ENCODE data around the gene DNAJC11.

- TF ChIP-seq CTCF (IDR thresholded peaks at IDR 0.05): no peak
- no peak for TF ChIP-seq POLR2A (IDR thresholded peaks at IDR 0.05)
These were observed 25.7 kb downstream of the DNAJC11 start for GRCh38 chr1:6675941-6676340.
